Gastroesophageal sphincter (tissue), 3 donors: ENCODE results near the gene MTG1.

ENCODE experiments used
- EP300 ChIP-seq: sonication (generic); formaldehyde crosslinking; IDR thresholded peaks from one replicate; pipeline ENCODE4 v1.6.1; 2017; ENCODE audit warnings: antibody characterized with exemption, mild to moderate bottlenecking
- POLR2A ChIP-seq, 2 donors: fragments of 450-650 bp; IDR thresholded peaks; one replicate each; pipeline ENCODE4 v1.6.1; 2017; ENCODE audit warnings: antibody characterized with exemption in 2 of 2, mild to moderate bottlenecking in 2 of 2, moderate library complexity in 1 of 2
- POLR2AphosphoS5 ChIP-seq: sonication (generic); formaldehyde crosslinking; IDR thresholded peaks from one replicate; pipeline ENCODE4 v1.6.1; 2017; ENCODE audit warnings: antibody characterized with exemption
- TF ChIP-seq, protein P1 (sequence below), 4 experiments: fragments of 200-600 bp in 2 of 4; fragments of 450-650 bp in 2 of 4; sonication (generic) in 1 of 4; IDR thresholded peaks; one replicate each; pipeline ENCODE4 v1.5.1; 2017 to 2019; ENCODE audit warnings: antibody characterized with exemption in 4 of 4, mild to moderate bottlenecking in 2 of 4, moderate library complexity in 2 of 4

GRCh38 chr10:133445751-133446708, 52.1 kb downstream of the MTG1 start:
- TF ChIP-seq, protein P1, sequence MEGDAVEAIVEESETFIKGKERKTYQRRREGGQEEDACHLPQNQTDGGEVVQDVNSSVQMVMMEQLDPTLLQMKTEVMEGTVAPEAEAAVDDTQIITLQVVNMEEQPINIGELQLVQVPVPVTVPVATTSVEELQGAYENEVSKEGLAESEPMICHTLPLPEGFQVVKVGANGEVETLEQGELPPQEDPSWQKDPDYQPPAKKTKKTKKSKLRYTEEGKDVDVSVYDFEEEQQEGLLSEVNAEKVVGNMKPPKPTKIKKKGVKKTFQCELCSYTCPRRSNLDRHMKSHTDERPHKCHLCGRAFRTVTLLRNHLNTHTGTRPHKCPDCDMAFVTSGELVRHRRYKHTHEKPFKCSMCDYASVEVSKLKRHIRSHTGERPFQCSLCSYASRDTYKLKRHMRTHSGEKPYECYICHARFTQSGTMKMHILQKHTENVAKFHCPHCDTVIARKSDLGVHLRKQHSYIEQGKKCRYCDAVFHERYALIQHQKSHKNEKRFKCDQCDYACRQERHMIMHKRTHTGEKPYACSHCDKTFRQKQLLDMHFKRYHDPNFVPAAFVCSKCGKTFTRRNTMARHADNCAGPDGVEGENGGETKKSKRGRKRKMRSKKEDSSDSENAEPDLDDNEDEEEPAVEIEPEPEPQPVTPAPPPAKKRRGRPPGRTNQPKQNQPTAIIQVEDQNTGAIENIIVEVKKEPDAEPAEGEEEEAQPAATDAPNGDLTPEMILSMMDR (IDR thresholded peaks at IDR 0.05), result no peak
- no peak for TF ChIP-seq POLR2A (IDR thresholded peaks at IDR 0.05)
- no peak for TF ChIP-seq EP300
- TF ChIP-seq POLR2AphosphoS5, result no peak
